ENCODE data around the gene SHLD2. TPM values are rescaled to one million over a fixed set of nuclear protein-coding genes. Genes with fewer than 3 reads are reported as not detected.

The SHLD2 gene
- total RNA-seq = 22.3 TPM
- polyA plus RNA-seq = 17.9 TPM
- long read RNA-seq, donor 1 = 0 reads
- long read RNA-seq, donor 2 = 0 reads
- long read RNA-seq, donor 3, partial matches to known transcripts = 0 of 3 reads
- long read RNA-seq, donor 3, other reads (novel, unspliced or antisense) = 0 of 3 reads
- long read RNA-seq, donor 4, partial matches to known transcripts = 5 of 7 reads
- long read RNA-seq, donor 4, other reads (novel, unspliced or antisense) = 0 of 7 reads
- long read RNA-seq, donor 5, partial matches to known transcripts = 18 of 19 reads
- long read RNA-seq, donor 5, other reads (novel, unspliced or antisense) = 0 of 19 reads
- long read RNA-seq, donor 6, partial matches to known transcripts = 0 of 7 reads
- long read RNA-seq, donor 6, other reads (novel, unspliced or antisense) = 0 of 7 reads
- long read RNA-seq, donor 7, partial matches to known transcripts = 32 of 51 reads
- long read RNA-seq, donor 7, other reads (novel, unspliced or antisense) = 18 of 51 reads
- long read RNA-seq, donor 8 = 0 reads
- long read RNA-seq, donor 9, partial matches to known transcripts = 12 of 25 reads
- long read RNA-seq, donor 9, other reads (novel, unspliced or antisense) = 11 of 25 reads
- long read RNA-seq, donor 10 = 0 reads

GRCh38 chr10:87094373-87095235 is at the start of gene SHLD2, which contains the start of gene GLUD1:
Gene SHLD2 (plus strand): TSS chr10:87095206. CDS start chr10:87151355, 56,149 bp downstream.
Gene GLUD1 (minus strand): TSS chr10:87094843. CDS start chr10:87094769, 74 bp downstream.
- Histone ChIP-seq H3K9me3 (ENCODE audit: control insufficient read depth in 2 of 2, insufficient read depth in 1 of 2, low read length in 1 of 2) (no peaks in the 10 kb centered on the region), H3K4me3 (ENCODE audit: low read length in 2 of 2) (peak within 1 kb of the TSS; percentile 77 to 91), H3K27ac (ENCODE audit: low read depth in 1 of 2, low read length in 1 of 2) (peak within 1 kb of the TSS; percentile 88 to 96), H3K36me3 (ENCODE audit: control insufficient read depth in 2 of 2, insufficient read depth in 2 of 2, low read length in 1 of 2) (no peaks in the 10 kb centered on the region), H3K4me1 (ENCODE audit: control insufficient read depth in 2 of 2, insufficient read depth in 2 of 2, low read length in 2 of 2) (peaks cover 15 to 20% of the 10 kb centered on the region in 2 donors), H3K27me3 (ENCODE audit: control insufficient read depth in 2 of 2, insufficient read depth in 1 of 2, low read length in 1 of 2) (no peaks in the 10 kb centered on the region)
- WGBS = under 1% methylated on average over 110 of the region's 111 CpGs
- DNase-seq (ENCODE audit: low read depth in 6 of 9, low spot score in 9 of 9) = peak; percentile 58 to 88 (median 74)

- Histone ChIP-seq H3K4me3 (ENCODE audit: low read length in 2 of 2) (no peak overlapping the region), H3K36me3 (ENCODE audit: control insufficient read depth in 2 of 2, insufficient read depth in 2 of 2, low read length in 1 of 2) (peaks cover 15 to 23% of the 10 kb centered on the region in 2 donors), H3K9me3 (ENCODE audit: control insufficient read depth in 2 of 2, insufficient read depth in 1 of 2, low read length in 1 of 2) (no peaks in the 10 kb centered on the region), H3K4me1 (ENCODE audit: control insufficient read depth in 2 of 2, insufficient read depth in 2 of 2, low read length in 2 of 2) (no peaks in the 10 kb centered on the region), H3K27me3 (ENCODE audit: control insufficient read depth in 2 of 2, insufficient read depth in 1 of 2, low read length in 1 of 2) (no peaks in the 10 kb centered on the region), H3K27ac (ENCODE audit: low read depth in 1 of 2, low read length in 1 of 2) (no peak overlapping the region)
- WGBS = 97% methylated on average over 6 of the region's 6 CpGs
- no peak for DNase-seq (ENCODE audit: low read depth in 6 of 9, low spot score in 9 of 9)
Observed at GRCh38 chr10:87045434-87045938, 49.5 kb upstream of the SHLD2 start.

- no peak for DNase-seq (ENCODE audit: low read depth in 6 of 9, low spot score in 9 of 9)
- no peaks in the 10 kb centered on the region for H3K4me1 ChIP-seq (ENCODE audit: control insufficient read depth in 2 of 2, insufficient read depth in 2 of 2, low read length in 2 of 2)
- H3K9me3 ChIP-seq (ENCODE audit: control insufficient read depth in 2 of 2, insufficient read depth in 1 of 2, low read length in 1 of 2) = no peaks in the 10 kb centered on the region
- peaks cover 41 to 59% of the 10 kb centered on the region in 2 donors for H3K36me3 ChIP-seq (ENCODE audit: control insufficient read depth in 2 of 2, insufficient read depth in 2 of 2, low read length in 1 of 2)
- no peaks in the 10 kb centered on the region for H3K27me3 ChIP-seq (ENCODE audit: control insufficient read depth in 2 of 2, insufficient read depth in 1 of 2, low read length in 1 of 2)
- H3K4me3 ChIP-seq (ENCODE audit: low read length in 2 of 2) = no peak overlapping the region
- H3K27ac ChIP-seq (ENCODE audit: low read depth in 1 of 2, low read length in 1 of 2) = no peak overlapping the region
- WGBS = 95% methylated on average over 3 of the region's 3 CpGs
Observed at GRCh38 chr10:87053111-87053510, 41.9 kb upstream of the SHLD2 start.

GRCh38 chr10:87053577-87054181 is 41.3 kb upstream of the SHLD2 start:
- 99% methylated on average over 7 of the region's 7 CpGs for WGBS
- no peak for DNase-seq (ENCODE audit: low read depth in 6 of 9, low spot score in 9 of 9)
- Histone ChIP-seq H3K36me3 (ENCODE audit: control insufficient read depth in 2 of 2, insufficient read depth in 2 of 2, low read length in 1 of 2) (peaks cover 41 to 64% of the 10 kb centered on the region in 2 donors), H3K27me3 (ENCODE audit: control insufficient read depth in 2 of 2, insufficient read depth in 1 of 2, low read length in 1 of 2) (no peaks in the 10 kb centered on the region), H3K9me3 (ENCODE audit: control insufficient read depth in 2 of 2, insufficient read depth in 1 of 2, low read length in 1 of 2) (no peaks in the 10 kb centered on the region), H3K4me1 (ENCODE audit: control insufficient read depth in 2 of 2, insufficient read depth in 2 of 2, low read length in 2 of 2) (no peaks in the 10 kb centered on the region), H3K27ac (ENCODE audit: low read depth in 1 of 2, low read length in 1 of 2) (no peak overlapping the region), H3K4me3 (ENCODE audit: low read length in 2 of 2) (no peak overlapping the region)

GRCh38 chr10:87054373-87055295 is 40.4 kb upstream of the SHLD2 start:
- DNase-seq (ENCODE audit: low read depth in 6 of 9, low spot score in 9 of 9) = peak in 1 of 9 donors; percentile 20
- H3K27me3 ChIP-seq (ENCODE audit: control insufficient read depth in 2 of 2, insufficient read depth in 1 of 2, low read length in 1 of 2) = no peaks in the 10 kb centered on the region
- H3K27ac ChIP-seq (ENCODE audit: low read depth in 1 of 2, low read length in 1 of 2) = no peak overlapping the region

GRCh38 chr10:87058171-87058570 is 36.8 kb upstream of the SHLD2 start:
- Histone ChIP-seq H3K36me3 (ENCODE audit: control insufficient read depth in 2 of 2, insufficient read depth in 2 of 2, low read length in 1 of 2) (peaks cover 24 to 63% of the 10 kb centered on the region in 2 donors), H3K27ac (ENCODE audit: low read depth in 1 of 2, low read length in 1 of 2) (no peak overlapping the region), H3K4me3 (ENCODE audit: low read length in 2 of 2) (no peak overlapping the region), H3K9me3 (ENCODE audit: control insufficient read depth in 2 of 2, insufficient read depth in 1 of 2, low read length in 1 of 2) (no peaks in the 10 kb centered on the region), H3K27me3 (ENCODE audit: control insufficient read depth in 2 of 2, insufficient read depth in 1 of 2, low read length in 1 of 2) (no peaks in the 10 kb centered on the region), H3K4me1 (ENCODE audit: control insufficient read depth in 2 of 2, insufficient read depth in 2 of 2, low read length in 2 of 2) (no peaks in the 10 kb centered on the region)
- 100% methylated on average over 1 of the region's 1 CpG for WGBS
- no peak for DNase-seq (ENCODE audit: low read depth in 6 of 9, low spot score in 9 of 9)

More at GRCh38 chr10:87054373-87055295, 40.4 kb upstream of the SHLD2 start:
- WGBS = 79% methylated on average over 7 of the region's 7 CpGs
- no peak overlapping the region for H3K4me3 ChIP-seq (ENCODE audit: low read length in 2 of 2)
- H3K9me3 ChIP-seq (ENCODE audit: control insufficient read depth in 2 of 2, insufficient read depth in 1 of 2, low read length in 1 of 2) = no peaks in the 10 kb centered on the region
- H3K36me3 ChIP-seq (ENCODE audit: control insufficient read depth in 2 of 2, insufficient read depth in 2 of 2, low read length in 1 of 2) = peaks cover 36 to 69% of the 10 kb centered on the region in 2 donors
- H3K4me1 ChIP-seq (ENCODE audit: control insufficient read depth in 2 of 2, insufficient read depth in 2 of 2, low read length in 2 of 2) = no peaks in the 10 kb centered on the region

GRCh38 chr10:87059401-87059800 is 35.6 kb upstream of the SHLD2 start:
- Histone ChIP-seq H3K36me3 (ENCODE audit: control insufficient read depth in 2 of 2, insufficient read depth in 2 of 2, low read length in 1 of 2) (peaks cover 18 to 61% of the 10 kb centered on the region in 2 donors), H3K27ac (ENCODE audit: low read depth in 1 of 2, low read length in 1 of 2) (no peak overlapping the region), H3K4me1 (ENCODE audit: control insufficient read depth in 2 of 2, insufficient read depth in 2 of 2, low read length in 2 of 2) (no peaks in the 10 kb centered on the region), H3K9me3 (ENCODE audit: control insufficient read depth in 2 of 2, insufficient read depth in 1 of 2, low read length in 1 of 2) (no peaks in the 10 kb centered on the region), H3K4me3 (ENCODE audit: low read length in 2 of 2) (no peak overlapping the region), H3K27me3 (ENCODE audit: control insufficient read depth in 2 of 2, insufficient read depth in 1 of 2, low read length in 1 of 2) (no peaks in the 10 kb centered on the region)
- WGBS = 100% methylated on average over 1 of the region's 1 CpG
- DNase-seq (ENCODE audit: low read depth in 6 of 9, low spot score in 9 of 9) = no peak
